Measurements from ENCODE around the gene FSIP1.
A peak's percentile ranks its signal among the peaks of the same experiment; 100 is the strongest.

FSIP1 gene

GRCh38 chr15:39804026-39804425 is 21.4 kb upstream of the FSIP1 start:
- no peak for TF ChIP-seq CTCF (IDR thresholded peaks at IDR 0.05; ENCODE audit: control extremely low read depth, extremely low read depth, low read depth, missing control alignments)
- POLR2A ChIA-PET = no interaction called here
- DNase-seq (ENCODE audit: extremely low spot score) = peak; percentile 31
- CTCF ChIA-PET = interaction anchor here (2.8 kb wide), 1 partner anchor 16 kb away, joined by 9 read pairs; no protein-coding TSS in a partner anchor

- ChIA-PET POLR2A (no interaction called here), CTCF (interaction anchor here (1.3 to 2.8 kb wide), 4 partner anchors 15 to 85 kb away, joined by 3 to 9 read pairs (median 6); no protein-coding TSS in a partner anchor)
- no peak for TF ChIP-seq CTCF (IDR thresholded peaks at IDR 0.05; ENCODE audit: control extremely low read depth, extremely low read depth, low read depth, missing control alignments)
- DNase-seq (ENCODE audit: extremely low spot score) = no peak
Observed at GRCh38 chr15:39803016-39803415, 20.4 kb upstream of the FSIP1 start.

- ChIA-PET POLR2A (no interaction called here), CTCF (interaction anchor here (0.9 to 2.8 kb wide), 3 partner anchors 14 to 105 kb away, joined by 3 to 9 read pairs (median 6); no protein-coding TSS in a partner anchor)
- TF ChIP-seq CTCF (IDR thresholded peaks at IDR 0.05; ENCODE audit: control extremely low read depth, extremely low read depth, low read depth, missing control alignments) = peak; percentile 35
- DNase-seq (ENCODE audit: extremely low spot score) = peak; percentile 65
Observed at GRCh38 chr15:39801641-39802309, 19.1 kb upstream of the FSIP1 start.

- DNase-seq (ENCODE audit: extremely low spot score) = no peak
- CTCF ChIA-PET = interaction anchor here (0.9 to 5.5 kb wide), 6 partner anchors 11 to 76 kb away, joined by 3 to 41 read pairs (median 5); no protein-coding TSS in a partner anchor
- TF ChIP-seq CTCF (IDR thresholded peaks at IDR 0.05; ENCODE audit: control extremely low read depth, extremely low read depth, low read depth, missing control alignments) = no peak
- POLR2A ChIA-PET = no interaction called here
Observed at GRCh38 chr15:39799552-39800011, 16.9 kb upstream of the FSIP1 start.

GRCh38 chr15:39798382-39798781 is 15.7 kb upstream of the FSIP1 start:
- DNase-seq (ENCODE audit: extremely low spot score) = no peak
- ChIA-PET POLR2A (no interaction called here), CTCF (interaction anchor here (0.8 to 5.5 kb wide), 6 partner anchors 9 to 76 kb away, joined by 3 to 41 read pairs (median 3); no protein-coding TSS in a partner anchor)
- TF ChIP-seq CTCF (IDR thresholded peaks at IDR 0.05; ENCODE audit: control extremely low read depth, extremely low read depth, low read depth, missing control alignments) = no peak

- TF ChIP-seq CTCF (IDR thresholded peaks at IDR 0.05; ENCODE audit: control extremely low read depth, extremely low read depth, low read depth, missing control alignments) = no peak
- CTCF ChIA-PET = interaction anchor here (0.8 to 5.5 kb wide), 7 partner anchors 9 to 134 kb away, joined by 3 to 41 read pairs (median 3); no protein-coding TSS in a partner anchor
- POLR2A ChIA-PET = no interaction called here
- DNase-seq (ENCODE audit: extremely low spot score) = no peak
Observed at GRCh38 chr15:39797407-39797806, 14.8 kb upstream of the FSIP1 start.
